Activated CD4-positive, CD25-positive, alpha-beta regulatory T cell treated with anti-CD3 and anti-CD28 coated beads, Interleukin-2, amount 50 U/mL, for 72 hours (primary cell): ENCODE data around the gene NOD2.

Experiments used
- DNase-seq: peaks from one replicate; pipeline ENCODE4 v3.0.0; 2021

The NOD2 gene

DNA sequence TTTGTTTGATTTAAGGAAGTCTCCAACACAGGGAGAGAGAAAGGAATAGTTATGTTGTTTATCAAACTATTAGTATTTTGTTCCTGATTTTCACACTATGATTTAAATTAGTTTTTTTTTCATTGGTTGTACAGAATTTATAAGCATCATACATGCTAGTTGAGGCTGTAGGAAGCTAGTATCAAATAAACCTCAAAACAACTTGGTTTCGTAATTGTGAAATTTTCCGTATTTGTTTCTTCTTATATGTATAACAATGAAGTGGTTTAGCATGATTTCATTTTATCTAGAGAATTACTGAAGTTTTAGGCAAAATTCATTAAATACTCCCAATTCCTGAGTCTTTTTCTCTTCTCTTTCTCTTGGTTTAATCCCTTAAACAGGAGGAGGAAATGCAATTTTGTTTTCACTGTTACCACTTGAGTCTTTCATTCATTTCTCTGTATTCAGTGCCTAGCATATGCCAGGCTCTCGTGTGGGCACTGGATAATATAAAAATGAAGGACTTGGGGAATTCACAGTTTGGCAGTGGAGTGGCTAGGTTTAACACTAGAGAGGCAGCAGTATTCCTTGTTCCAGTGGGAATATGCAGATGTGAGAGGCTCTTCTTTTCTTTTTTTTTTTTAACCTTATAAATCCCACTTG is 50.3 kb downstream of the NOD2 start:
- DNase-seq: no peak

DNA sequence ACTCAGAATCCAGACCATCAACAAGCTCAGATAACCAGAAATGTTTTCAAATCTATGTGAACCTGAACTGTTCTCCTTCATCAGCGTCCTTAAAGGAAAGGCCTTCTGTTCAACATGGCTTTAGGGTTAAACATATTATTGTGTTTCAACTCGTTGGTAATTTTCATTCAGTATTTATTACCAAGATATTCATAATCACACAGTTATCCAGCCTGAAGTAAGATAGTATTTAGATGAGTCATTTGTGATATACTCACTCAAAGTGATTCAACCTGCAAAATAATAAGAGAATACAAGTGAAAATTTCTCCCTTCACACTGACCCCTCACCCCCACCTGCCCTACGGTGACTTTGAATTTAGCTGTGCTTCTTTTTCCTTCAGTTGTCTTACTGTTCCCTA is 51.5 kb downstream of the NOD2 start:
- DNase-seq: no peak

DNA sequence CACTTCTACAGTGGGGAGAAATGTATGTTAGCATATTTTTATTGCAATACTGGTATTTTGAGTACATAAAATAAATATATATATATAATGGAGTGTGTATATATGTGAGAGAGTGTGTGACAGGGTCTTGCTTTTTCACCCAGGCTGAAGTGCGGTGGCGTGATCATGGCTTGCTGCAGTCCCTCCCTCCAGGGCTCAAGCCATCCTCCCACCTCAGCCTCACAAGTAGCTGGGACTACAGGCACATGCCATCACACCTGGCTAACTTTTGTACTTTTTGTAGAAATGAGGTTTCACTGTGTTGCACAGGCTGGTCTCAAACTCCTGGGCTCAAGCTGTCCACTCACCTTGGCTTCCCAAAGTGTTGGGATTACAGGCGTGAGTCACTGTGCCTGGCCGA is 52.5 kb downstream of the NOD2 start:
- no peak for DNase-seq

DNA sequence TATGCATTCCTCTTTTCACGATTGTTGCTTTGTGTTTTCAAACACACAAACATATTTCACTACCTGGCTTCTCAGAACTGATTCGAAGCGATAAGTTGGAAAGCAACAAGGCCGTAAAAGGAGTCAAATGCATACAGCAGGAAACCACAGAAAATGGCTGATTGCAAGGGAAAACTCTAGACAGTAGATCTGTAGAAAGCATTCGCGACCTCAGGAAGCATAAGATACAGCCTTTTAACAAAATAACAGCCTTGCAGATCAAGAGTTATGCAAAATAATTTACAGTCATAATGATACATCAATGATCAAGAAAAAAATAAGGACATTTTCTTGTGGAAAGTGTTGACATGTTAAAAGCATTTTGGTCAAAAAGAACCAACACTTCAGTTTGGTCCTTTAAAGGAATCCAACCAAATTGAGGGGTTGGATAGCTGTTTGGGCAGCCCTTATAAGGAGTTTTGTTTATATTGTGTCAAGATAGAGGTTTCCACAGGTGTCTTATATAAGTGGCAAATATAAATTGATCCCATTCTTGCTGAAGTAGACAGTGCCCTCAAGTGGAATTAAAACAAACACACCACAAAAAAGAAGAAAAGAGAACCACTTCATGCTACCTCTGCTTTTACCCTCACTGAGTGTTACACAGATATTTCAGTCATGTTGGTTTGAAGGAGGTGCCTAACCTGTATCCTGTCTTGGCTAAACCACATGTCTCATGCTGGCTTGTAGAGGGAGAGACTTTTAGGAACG is 54.0 kb downstream of the NOD2 start:
- DNase-seq: no peak

DNA sequence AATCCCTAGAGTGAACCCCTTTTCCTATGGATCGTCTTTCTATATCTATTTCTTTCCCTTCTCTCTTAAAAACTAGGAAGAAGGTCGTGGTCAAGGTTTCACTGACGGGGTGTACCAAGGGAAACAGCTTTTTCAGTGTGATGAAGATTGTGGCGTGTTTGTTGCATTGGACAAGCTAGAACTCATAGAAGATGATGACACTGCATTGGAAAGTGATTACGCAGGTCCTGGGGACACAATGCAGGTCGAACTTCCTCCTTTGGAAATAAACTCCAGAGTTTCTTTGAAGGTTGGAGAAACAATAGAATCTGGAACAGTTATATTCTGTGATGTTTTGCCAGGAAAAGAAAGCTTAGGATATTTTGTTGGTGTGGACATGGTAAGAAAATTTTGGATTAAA is 58.1 kb downstream of the NOD2 start:
- DNase-seq: no peak

DNA sequence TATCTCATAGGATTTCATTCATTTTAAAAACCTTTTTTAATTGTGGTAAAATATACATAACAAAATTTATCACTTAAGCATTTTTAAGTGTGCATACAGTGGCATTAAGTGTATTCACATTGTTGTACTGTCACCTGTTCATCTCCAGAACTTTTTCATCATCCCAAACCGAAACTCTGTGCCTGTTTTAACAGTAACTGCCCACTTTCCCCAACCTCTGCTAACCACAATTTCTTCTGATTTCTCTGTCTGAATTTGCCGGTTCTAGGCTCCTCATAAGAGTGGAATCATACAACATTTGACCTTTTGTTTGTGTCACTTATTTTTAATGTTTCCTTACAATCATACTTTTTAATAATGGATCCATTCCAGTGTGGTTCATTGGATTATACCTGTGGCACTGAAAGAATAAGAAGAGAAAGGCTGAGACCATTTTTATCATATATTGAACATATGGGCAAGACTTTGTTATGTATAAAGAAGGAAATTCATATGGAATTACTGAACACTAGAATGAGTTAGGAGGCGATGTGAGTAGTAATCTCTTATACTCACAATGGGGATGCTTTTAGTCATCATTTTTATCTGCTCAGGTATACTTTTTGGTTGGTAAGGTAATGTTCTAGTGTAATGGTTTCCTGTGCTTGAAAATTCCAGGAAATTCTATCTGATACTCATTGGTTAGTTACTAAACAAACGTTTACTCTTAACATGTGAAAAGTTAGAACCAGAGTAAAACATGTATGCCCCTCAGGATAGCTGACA is 59.2 kb downstream of the NOD2 start:
- DNase-seq: no peak

DNA sequence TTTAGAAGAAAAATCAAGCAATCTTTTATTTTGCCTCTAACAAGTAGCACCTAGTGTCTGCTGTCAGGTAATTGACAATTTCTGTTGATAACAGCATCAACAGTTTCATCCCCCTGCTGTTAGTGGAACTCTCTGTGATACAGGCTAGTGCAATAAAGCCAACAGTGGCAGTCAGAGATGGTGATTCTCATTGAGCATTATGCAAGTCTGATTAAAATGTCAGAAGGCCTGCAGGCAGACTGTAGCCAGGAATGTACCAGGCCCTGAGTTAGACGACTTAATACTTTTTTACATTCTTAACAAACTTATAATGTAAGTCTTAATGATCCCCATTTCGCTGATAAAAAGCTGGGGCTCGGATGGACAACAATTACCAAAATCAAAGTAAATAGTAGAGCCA is 63.1 kb downstream of the NOD2 start:
- no peak for DNase-seq

DNA sequence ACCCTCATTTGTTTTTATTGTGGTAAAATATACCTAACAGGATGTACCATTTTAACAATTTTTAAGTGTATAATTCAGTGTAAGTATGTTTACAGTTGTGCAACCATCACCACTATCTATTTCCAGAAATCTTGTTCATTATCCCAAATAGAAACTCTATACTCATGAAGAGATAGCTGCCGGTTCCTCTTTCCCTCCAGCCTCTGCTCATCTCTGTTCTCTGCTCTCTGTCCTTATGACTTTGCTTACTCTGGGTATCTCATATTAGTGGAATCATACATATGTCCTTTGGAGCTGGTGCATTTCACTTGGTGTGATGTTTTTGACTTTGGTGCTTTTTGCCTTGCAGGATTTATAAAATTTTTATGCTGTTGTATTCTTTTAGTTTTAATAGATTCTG is 67.9 kb downstream of the NOD2 start:
- no peak for DNase-seq

DNA sequence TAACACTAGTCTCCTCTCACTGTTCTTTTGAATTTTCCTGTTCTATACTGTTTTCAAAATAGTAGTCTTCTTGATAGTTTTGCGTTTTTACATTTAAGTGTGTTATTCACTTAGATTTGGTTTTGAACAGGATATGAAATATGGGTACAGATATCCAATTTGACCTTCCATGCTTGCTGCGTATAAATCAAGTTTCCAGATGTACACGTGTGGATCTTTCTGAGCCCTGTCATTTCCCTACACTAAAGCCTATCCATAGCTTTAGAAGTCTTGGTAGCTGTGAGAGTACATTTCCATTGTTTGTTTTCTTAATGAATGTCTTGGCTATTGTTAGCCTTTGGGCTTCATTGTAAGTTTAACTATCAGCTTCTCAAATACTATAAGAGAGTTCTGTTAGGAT is 68.8 kb downstream of the NOD2 start:
- no peak for DNase-seq

DNA sequence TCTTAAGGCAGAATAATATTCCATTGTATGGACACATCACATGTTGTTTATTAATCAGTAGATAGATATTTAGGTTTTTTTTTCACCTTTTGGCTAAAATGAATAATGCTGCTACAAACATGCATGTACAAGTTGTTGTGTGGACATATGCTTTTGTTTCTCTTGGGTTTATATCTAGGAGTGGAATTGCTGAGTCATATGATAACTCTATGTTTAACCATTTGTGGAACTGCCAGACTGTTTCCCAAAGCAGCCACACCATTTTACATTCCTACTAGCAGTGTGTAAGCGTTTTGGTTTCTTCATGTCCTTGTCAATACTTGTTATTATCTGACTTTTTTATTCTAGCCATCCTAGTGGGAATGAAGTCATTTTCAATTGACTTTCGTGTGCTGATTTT is 69.8 kb downstream of the NOD2 start:
- DNase-seq: no peak

DNA sequence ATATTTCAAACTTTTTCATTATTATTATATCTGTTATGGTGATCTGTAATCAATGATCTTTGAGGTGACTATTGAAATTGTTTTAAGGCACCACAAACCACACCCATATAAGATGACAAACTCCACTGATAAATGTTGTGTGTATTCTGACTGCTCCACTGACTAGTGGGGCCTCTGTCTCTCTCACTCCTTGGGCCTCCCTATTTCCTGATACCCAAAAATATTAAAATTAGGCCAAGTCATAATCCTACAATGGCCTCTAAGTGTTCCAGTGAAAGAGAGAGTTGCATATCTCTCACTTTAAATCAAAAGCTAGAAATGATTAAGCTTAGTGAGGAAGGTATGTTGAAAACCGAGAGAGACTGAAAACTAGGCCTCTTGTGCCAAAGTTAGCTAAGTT is 71.9 kb downstream of the NOD2 start:
- no peak for DNase-seq

DNA sequence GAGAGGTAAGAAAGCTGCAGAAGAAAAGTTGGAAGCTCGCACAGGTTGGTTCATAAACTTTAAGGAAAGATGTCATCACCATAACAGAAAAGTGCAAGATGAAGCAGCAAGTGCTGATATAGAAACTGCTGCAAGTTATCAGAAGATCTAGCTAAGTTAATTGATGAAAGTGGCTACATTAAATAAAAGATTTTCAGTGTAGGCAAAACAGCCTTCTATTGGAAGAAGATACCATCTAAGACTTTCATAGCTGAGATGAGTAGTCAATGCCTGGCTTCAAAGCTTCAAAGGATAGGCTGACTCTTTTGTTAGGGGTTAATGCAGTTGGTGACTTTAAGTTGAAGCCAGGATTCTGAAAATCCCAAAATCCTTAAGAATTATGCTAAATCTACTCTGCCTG is 72.5 kb downstream of the NOD2 start:
- DNase-seq: no peak

DNA sequence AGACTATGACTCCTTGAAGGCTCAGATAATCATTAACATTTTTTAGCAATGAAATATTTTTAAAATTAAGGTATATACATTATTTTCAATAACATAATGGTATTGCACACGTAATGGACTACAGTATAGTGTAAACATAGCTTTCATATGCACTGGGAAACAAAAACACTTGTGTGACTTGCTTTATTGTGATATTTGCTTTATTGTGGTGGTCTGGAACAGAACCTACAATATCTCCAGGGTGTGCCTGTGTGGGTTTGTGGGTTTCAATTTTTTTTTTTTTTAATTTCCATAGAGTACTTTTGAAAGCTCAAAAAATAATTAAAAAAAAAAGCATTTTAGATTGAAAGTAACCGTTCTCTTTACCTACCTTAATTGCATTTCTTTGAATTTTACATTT is 73.8 kb downstream of the NOD2 start:
- DNase-seq: no peak

DNA sequence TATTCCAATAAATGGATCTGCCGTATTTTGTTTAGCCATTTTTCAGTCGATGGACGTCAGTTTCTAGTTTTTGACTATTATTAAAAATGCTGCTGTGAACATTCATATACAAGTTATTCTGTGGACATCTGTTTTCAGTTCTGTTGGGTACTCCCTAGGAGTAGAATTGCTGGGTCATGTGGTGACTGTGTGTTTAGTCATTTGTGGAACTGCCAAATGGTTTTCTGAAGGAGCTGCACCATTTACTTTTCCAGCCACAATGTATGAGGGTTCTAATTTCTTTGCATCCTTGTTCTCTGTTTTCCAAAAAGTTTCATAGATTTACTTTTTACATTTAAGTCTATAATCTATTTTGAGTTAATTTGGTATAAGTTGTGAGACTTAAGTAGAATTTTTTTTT is 78.0 kb downstream of the NOD2 start:
- no peak for DNase-seq

DNA sequence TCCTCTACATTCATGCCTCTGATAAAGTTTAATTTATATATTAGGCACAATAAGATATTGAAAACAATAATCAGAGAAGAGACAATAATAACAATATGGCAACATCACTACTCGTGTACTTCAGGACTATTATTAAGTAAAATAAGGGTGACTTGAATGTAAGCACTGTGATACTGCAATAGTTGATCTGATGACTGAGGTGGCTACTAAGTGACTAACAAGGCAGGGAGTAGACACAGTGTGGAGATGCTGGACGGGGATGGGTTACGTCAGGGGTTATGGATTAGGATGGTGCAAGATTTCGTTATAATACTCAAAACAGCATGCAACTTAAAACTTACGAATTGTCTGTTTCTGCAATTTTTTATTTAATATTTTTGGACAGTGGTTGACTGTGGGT is 81.0 kb downstream of the NOD2 start:
- DNase-seq: no peak

DNA sequence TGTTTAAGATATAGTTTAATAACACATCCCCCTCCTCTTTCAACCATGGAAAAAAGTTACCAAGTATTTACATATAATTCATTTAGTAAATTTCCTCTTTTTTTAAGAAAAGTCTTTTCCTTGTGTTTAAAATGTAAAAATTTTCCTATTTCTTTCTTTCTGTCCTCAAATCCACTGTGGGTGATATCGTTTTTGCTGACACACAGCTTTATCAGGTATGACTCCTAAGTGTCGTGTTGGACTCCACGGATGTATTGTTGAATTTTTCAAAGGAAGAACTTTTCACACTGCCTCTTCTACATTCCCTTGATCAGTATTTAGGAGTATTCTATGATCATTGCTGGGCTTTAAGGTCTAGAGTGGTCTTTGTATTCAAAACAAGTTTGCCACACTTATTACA is 81.6 kb downstream of the NOD2 start:
- no peak for DNase-seq

DNA sequence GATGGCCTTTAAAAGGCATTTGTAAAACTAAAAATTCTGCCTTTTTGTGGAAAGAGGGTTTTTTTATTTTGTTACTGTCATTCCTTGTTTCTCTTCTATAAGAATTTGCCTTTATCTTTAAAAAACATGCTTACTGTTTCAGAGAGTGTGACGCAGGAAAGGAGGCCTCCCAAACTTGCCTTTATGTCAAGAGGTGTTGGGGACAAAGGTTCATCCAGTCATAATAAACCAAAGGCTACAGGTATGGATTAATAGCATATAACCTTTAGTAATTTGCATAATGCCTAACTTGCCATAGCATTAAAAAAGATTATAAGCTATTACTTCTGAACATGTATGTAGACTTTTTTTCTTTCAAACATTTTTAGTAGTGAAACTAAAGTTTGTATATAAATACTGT is 82.6 kb downstream of the NOD2 start:
- no peak for DNase-seq

DNA sequence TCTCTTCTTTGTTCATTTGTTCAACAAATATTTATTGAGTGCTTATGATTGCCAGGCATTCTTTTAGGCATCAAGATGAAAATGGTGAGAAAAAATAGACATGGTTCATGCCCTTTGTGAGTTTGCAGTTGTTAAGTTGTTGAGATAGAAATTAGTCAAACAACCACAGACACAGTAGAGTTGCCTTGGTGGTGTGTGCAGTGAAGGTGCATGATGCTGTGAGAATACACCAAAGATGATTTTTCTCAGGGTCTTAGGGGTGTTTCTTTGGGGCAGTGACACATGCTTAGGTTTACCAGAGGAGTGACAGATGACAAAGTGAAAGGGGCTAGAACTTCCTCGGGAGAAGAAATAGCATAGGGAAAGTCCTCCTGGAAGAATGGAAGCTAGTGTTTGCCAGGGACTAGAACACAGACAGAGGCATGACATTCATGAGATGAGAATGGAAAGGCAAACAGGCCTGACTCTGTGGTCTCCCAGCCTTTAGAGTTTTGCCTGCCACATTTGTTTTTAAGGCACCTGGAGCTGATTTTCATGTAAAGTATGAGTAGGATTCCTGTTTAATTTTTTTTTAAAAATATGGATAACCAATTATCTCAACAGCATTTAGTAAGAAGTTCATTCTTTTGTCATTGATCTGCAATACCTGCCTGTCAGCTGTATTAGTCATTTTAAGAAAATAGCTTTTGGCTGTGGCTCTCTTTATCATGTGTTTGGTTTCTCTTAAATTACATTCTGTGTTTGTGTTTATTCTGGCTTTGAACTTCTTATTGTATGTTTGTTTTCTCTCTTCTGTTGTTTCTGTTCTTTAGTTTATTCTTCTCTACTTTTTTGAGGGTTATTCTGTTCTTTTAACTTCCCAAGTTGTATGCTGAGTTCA is 85.1 kb downstream of the NOD2 start:
- no peak for DNase-seq

DNA sequence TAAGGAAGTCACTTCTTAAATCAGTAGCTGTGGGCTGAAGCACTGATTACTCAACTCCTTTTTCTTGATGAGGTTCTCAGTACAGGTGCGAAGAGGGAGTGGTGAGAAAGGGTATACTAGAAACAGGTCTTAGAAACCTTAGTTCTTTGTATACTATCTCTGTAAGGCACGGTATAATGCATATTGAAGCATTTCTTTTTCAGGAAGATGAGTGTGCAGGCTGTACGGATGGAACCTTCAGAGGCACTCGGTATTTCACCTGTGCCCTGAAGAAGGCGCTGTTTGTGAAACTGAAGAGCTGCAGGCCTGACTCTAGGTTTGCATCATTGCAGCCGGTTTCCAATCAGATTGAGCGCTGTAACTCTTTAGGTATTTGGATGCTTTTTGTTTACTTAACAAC is 87.6 kb downstream of the NOD2 start:
- no peak for DNase-seq

DNA sequence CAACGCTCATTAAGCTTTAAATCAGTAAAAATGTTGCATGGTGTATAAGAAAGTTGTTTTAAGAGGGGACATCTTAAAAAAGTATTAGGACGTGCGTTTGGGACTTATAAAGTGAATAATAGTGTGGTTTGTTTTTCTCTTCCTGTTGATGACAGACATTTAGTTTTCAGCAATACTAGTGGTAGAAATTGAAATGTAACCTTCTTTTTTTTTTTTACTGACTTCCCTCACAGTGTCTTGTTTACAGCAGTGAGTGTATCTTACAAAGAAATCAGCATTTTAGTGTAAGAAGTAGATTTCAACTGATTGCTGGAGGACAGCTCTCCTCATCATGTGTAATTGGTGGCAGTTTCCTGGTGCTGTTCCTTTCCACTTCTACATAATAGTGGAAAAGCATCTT is 88.1 kb downstream of the NOD2 start:
- no peak for DNase-seq
